GM19240 (cell line): ENCODE data around the gene ARPP19.
"Not testable (repeated sequence)": the region's sequence is repeated elsewhere in the genome, so short reads cannot be mapped to it uniquely, and the experiment has no call there.

Experiments used
- DNase-seq: peaks from one replicate; pipeline ENCODE4 v3.0.0; 2011; ENCODE audit warnings: low spot score; ENCODE audit not compliant: insufficient read length

The ARPP19 gene

GRCh38 chr15:52514482-52514881, 54.3 kb downstream of the ARPP19 start:
- DNase-seq, result no peak

- DNase-seq, result not testable (repeated sequence)
Observed at GRCh38 chr15:52512869-52513268, 56.0 kb downstream of the ARPP19 start.

- DNase-seq, result no peak
Observed at GRCh38 chr15:52511084-52511483, 57.7 kb downstream of the ARPP19 start.

- DNase-seq, result no peak
Observed at GRCh38 chr15:52509500-52510245, 59.2 kb downstream of the ARPP19 start.

GRCh38 chr15:52506549-52506948, 62.3 kb downstream of the ARPP19 start:
- DNase-seq, result no peak

DNA sequence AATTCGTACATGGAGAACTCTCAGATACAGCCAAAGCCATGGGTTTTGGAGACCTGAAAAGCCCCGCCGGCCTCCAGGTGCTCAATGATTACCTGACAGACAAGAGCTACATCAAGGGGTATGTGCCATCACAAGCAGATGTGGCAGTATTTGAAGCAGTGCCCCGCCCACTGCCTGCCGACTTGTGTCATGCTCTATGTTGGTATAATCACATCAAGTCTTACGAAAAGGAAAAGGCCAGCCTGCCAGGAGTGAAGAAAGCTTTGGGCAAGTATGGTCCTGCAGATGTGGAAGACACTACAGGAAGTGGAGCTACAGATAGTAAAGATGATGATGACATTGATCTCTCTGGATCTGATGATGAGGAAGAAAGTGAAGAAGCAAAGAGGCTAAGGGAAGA, 63.7 kb downstream of the ARPP19 start:
- DNase-seq, result no peak

GRCh38 chr15:52503788-52504496, 64.9 kb downstream of the ARPP19 start:
- no peak for DNase-seq

GRCh38 chr15:52502608-52503007, 66.2 kb downstream of the ARPP19 start:
- no peak for DNase-seq

DNA sequence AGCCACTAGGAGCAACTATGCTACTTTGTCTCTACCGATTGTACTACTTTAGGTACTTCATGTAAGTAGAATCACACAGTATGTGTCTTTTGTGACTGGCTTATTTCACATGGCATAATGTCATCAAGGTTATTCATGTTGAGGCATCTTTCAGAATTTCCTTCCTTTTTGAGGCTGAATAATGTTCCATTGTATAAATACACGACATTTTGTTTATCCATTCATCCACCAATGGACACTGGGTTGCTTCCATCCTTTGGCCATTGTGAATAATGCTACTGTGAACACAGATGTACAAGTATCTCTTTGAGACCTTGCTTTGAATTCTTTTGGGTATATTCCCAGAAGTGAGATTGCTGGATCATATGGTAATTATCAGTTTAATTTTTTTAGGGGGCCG, 69.3 kb downstream of the ARPP19 start:
- no peak for DNase-seq

DNA sequence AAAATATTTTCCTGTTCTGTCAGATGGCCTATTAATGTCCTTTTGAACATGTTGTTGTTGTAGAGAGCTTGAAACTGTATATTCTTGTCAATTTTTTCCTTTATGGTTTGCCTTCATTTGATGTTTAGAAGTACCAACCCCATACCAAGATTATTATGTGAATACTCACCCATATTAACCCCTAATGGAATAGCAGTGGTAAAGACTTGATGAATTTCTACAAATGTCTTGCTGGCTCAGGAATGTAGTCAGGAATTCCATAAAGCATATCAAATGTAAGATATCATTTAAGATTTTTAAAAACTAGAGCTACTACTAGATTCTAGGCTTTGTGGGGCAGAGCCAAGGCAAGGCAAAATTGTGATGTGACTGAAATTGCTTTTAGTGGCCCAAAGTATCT, 70.1 kb downstream of the ARPP19 start:
- no peak for DNase-seq
